ENCODE data around the gene CCK.
A peak's percentile ranks its signal among the peaks of the same experiment; 100 is the strongest.

CCK gene

DNA sequence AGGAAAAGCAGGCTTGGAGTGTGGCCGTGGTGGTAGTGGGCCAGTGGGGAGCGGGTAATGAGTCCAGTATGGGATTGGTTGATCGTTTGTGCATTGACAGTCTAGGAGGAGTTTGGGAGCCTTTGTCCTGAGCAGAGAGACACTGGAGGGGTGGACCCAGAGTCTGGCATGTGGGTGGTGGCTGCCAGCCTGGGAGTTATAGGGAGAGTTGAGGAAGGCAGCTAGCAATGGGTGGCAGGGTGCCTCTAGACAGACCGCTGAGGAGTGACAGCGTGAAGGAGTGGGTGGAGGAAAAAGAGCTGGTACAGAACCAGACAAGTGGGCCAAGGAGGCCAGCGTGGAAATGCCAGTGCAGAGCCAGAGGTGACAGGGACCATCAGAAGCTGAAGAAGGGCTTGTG lies 1.9 kb upstream of the CCK start:
- DNase-seq (ENCODE audit: low spot score) = no peak

DNA sequence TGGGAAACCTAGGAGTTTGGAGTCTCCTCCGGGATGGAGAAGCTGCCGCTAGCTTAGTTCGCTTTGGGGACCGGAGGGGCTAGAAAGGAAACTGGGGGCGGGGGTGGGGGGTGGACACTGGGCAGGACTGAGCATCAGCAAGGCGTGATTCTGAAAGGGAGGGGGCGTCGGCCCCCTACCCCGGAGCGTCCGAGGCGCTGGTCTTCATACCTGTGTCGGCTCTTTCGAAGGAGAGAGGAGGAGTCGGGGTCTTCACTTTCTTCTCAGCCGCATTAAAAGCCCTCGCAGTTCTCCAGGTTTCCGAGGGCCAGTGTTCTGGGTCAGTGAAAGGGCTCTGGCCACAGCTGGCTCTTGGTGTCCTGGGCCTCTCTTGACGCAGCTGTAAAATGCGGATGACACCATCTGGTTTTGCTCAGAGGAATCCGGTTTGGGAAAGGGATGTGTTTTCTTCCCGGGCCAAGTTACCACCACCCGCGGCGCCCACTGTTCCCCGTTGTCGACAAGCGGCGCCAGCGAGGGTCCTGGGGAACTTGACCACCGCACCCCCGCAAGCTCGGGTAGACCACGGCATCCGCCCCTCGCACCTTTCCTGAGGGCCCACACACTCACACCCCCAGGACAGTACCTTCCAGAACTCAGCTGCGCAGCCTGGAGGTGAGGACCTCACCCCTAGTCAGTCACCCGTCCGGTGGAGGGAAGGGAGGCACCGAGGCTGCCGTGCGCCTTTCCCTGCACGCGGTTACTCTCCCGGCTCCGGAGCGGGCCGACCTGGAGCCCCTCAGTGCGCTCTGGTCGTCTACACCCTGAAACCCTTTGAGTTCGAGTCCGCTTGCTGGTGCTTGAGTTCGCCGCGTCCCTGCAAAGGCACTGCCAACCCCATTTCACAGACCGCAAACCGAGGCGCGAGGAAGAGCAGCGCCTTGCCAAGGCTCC lies 660 bp downstream of the CCK start:
- DNase-seq (ENCODE audit: low spot score) = no peak

DNA sequence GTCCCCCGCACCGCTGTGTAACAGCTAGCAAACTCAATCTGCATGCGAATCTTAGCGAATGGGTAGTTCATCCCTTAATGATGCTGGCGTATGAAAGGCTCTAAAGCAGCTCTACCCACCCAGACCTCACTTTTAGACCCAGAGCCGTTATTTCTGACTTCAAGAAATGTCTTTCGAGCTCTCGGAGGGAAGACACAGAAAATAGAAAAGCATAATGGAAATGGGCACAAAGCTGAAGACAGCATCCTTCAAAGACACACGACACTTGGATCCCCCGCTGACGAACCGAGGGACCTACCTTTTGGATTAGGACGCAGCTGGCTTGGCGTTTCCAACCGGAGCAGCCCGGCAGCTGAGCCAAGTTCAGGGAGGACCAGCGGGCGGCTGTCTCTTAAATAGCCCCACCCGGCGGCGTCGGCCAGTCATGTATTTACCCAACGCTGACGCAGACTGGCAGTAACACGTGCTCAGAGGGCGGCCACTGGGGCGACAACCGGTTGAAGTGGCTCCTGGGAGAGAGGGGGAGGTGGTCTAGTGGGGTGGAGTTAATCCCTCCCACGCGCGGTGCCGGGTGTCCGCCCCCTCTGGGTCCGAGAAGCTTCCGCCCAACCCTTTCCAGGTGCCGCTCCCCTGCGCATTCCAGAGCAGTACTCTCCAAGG lies 1.5 kb downstream of the CCK start:
- DNase-seq (ENCODE audit: low spot score) = no peak

DNA sequence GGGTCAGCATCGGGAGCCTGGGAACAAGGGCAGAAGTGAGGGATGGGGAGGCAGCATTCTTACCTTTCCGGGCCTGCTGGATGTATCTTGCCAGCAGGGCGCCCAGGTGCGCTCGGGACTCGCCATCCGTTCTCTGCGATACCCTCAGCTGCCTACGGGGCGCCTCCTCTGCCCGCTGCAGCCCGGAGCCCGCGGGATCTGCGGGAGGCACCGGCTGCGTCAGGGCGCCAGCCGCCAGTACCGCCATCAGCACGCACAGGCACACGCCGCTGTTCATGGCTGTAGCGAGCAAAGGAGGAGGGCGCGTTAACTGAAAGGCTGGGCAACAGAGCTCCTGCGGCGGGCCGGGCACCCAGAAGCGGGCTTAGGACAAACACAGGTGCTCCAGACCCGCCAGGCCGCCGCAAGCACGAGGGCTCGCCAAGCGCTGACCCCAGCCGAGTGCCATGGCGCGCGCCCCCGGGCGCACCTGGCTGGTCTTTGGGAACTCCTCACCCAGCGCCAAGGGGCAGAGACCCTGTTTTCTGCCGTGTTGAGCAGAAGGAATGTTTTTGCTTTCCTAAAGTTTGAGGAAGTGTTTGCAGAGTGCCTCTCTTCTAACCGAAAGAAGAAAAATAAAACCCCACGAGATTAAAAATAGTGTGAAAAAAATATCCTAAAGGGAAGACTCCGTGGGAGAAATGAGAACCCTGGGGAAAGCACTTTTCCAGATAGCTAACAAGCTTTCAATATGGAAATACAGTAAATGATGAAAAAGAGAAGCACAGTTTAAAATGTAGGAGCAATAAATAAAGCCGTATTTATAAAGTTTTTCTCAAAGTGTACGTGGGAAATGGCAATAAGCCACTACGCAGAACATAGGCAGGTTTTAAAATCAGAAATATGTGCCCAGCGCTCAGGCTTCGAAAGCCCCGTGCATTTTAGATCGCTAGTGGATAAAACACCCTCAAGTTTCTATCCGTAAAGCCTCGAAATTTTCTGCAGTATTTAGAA lies 2.3 kb downstream of the CCK start:
- no peak for DNase-seq (ENCODE audit: low spot score)

DNA sequence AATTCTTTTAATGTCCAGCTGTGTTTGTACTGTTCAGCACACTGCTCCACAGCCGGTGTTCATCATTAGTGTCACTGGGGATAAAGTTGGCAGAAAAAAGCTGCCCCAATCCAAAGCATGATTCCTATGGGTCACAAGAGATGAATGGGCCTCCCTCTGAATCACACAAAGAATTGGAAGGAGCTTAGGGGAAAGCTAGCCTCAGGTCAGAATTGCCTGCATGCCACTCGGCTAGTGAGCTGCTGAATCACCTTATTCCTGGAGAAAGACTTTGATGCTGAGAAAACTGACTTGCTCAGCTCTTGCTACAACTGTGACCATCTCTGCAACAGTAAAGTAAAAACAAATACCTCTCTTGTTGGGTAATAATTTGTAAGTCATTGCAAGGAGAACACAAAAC lies 3.5 kb downstream of the CCK start:
- no peak for DNase-seq (ENCODE audit: low spot score)

DNA sequence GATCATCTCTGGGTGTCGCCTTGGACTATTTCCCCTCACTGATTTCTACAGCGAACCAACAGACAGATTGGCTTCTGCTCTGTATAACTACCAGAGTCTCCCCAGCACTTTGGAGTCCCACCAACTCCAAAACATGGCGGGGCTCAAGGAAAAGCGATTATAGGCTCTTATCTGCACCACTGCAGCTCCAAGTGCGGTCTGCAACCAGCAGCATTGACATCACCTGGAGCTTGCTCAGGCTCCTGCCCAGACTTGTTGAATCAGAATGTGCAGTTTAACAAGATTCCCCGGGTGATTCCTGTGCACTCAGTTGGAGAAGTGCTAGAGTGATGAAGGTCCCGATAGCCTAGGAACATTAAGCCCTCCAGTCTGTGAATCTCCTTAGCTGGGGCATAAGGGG lies 9.0 kb downstream of the CCK start:
- no peak for DNase-seq (ENCODE audit: low spot score)

DNA sequence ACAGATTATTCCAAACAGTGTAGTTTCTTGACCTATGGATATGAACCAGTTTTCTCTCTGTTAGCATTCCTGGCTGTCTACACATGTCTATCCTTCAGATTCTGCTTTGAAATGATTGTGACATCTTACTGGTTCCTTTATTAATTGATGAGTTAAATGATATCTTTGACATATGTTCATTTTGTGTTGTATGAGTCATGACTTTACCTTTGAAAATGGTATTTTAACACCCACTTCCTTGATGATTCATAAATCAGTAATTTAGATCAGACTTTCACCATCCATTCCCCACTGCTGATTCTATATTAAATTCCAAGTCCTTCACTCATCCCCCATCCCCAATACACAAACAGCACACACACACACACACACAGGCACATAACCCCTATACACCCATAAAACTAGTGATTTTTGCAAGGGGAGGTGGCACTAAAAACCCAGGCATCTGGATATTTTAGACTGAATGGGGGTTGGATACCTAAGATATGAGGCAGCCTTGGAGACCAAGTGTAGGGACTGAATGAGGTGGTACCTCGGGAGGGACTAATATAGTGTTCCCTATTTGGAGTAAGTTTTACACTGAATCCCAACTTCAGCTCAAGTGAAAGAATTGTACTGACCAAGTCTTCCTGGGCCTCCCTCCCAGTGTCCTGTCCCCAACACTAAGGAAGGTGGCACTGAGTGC lies 9.7 kb downstream of the CCK start:
- no peak for DNase-seq (ENCODE audit: low spot score)

DNA sequence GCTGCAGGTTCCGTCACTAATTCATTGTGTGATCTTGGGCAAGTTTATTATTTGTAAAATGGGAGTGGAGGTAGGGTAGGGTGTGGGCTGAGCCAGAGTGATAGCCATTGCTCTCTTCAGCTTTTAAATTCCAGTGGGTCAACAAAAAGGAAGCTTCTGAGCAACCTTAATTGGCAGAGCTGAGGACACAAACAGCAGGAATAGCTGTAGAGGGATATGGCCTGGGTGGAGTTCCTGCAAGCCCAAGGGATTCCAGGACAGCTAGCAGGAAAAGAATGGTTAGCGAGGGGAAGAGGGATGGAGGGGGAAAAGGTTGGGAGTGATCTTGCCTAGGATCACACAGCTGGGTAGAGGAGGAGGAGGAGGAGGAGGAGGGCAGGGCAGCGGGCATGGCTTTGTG lies 11.4 kb downstream of the CCK start:
- DNase-seq (ENCODE audit: low spot score) = no peak

DNA sequence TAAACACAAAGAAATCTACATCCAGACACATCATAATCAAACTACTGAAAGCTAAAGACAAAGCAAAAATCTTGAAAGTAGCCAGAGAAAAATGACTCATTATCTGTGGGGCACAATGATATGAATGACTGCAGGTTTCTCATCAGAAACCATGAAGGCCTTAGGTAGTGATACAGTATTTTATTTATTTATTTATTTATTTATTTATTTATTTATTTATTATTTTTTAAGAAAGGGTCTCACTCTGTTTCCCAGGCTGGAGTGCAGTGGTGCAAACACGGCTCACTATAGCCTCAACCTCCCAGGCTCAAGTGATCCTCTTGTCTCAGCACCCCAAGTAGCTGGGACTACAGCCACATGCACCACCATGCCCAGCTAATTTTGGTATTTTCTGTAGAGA lies 15.2 kb downstream of the CCK start:
- DNase-seq (ENCODE audit: low spot score) = no peak

DNA sequence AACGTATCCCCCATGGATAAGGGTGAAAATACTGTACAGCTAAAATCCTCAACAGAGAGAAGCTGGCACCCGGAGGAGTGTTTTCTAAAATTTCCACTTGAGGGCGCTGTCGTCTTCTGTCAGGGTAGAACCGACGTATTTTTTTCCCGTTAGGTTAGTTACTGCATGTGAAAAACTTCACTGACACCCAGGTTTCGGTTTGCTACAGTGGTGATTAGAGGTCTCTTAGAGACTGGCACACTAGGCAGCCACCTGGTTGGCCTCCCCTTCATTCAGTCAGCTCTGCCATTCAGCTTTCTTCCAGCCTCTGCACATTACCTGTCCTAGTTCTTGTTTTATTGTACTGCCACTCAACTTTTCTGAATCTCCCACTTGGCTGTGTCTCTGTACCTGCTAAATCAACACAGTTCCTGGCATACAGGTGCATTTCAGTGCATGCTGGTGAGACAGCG lies 18.4 kb downstream of the CCK start:
- DNase-seq (ENCODE audit: low spot score) = peak; percentile 9

DNA sequence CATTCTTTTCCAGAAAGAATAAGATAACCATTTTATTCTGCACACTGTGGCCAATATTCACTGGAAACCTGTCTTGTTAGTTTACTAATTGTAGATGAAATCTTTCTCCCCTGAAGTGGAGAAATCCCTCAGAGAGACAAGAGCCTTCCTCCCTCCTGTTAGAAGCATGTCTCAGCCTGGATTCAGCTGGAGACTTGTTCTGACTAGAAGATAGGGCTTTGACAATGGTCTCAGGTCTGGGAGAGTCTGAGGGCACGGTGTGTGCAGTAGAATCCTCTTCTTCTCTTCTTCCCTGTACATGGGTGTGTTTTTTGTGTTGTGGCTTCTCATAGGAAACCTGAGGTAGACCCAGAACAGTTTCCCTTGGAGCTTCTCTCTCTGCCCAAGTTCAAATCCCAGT lies 19.9 kb downstream of the CCK start:
- no peak for DNase-seq (ENCODE audit: low spot score)

DNA sequence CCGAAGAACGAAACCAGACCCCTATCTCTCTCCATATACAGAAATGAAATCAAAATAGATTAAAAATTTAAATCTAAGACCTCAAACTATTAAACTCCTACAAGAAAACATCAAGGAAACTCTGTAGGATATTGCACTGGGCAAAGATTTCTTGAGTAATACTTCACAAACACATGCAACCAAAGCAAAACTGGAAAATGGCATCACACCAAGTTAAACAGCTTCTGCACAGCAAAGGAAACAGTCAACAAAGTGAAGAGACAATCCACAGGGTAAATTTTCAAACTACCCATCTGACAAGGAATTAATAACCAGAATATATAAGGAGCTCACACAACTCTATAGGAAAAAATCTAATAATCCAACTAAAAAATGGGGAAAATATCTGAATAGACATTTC lies 29.4 kb downstream of the CCK start:
- DNase-seq (ENCODE audit: low spot score) = no peak

DNA sequence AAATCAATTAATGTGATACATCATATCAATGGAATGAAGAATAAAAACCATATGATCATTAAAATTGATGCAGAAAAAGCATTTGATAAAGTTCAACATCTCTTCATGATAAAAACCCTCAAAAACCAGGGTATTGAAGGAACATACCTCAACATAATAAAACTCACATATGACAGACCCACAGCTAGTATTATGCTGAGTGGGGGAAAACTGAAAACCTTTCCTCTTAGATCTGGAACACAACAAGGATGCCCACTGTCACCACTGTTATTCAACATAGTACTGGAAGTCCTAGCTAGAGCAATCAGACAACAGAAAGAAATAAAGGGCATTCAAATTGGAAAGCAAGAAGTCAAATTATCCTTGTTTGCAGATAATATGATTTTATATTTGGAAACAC lies 30.5 kb downstream of the CCK start:
- DNase-seq (ENCODE audit: low spot score) = no peak

DNA sequence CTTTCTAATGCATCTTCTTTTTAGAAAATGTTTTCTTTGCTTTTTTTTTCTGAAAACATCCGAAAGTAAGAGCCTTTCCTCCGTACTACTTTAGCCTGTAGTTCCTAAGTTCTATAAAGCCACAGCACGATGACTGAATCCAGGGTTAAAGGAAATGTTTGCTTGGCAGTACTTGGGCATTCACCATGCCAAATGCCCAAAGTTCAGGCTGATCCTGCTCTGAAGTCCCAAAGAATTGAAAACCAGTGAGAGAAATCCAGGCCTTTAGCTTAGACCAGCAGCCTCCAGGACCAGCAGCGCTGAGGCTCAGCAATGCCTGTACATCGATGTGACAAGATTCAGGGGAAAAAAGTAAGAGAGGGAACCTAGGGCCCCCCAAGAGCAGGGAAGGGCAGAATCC lies 35.1 kb downstream of the CCK start:
- DNase-seq (ENCODE audit: low spot score) = no peak

DNA sequence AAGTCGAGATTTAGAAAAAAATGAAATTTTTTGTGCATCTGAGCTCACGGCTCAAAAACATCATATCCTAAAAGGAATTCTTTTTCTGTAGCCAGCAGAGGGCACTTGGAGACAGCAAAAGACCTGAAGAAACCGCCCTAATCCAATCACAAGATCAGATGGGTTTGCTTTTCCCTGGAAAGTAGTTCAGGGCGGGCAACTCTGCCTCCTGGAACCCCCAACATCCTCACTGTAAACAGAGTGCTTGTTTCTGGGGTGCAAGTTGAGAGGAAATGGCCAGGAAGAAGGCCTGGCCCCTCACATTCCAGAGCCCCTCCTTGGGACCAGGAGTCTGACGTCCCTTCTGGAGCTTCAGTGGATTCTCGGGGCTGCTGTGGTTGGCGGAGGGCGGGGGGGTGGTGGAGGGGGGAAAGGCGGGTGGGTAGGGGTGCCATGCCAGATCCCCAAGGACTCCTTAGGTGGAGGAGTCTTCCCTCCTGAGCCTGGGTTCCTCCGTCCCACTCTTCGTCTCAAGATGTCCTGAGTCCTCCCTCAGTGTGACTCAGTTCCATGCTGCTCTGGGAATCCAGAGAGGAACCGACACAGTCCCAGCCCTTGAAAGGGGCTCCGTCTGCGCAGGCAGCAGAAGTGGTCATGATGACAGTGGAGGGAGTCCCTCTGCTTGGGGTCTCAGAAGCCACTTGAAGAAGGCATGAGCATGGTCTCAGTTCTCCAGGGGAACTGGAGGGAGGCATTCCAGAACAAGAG lies 35.9 kb downstream of the CCK start:
- no peak for DNase-seq (ENCODE audit: low spot score)

DNA sequence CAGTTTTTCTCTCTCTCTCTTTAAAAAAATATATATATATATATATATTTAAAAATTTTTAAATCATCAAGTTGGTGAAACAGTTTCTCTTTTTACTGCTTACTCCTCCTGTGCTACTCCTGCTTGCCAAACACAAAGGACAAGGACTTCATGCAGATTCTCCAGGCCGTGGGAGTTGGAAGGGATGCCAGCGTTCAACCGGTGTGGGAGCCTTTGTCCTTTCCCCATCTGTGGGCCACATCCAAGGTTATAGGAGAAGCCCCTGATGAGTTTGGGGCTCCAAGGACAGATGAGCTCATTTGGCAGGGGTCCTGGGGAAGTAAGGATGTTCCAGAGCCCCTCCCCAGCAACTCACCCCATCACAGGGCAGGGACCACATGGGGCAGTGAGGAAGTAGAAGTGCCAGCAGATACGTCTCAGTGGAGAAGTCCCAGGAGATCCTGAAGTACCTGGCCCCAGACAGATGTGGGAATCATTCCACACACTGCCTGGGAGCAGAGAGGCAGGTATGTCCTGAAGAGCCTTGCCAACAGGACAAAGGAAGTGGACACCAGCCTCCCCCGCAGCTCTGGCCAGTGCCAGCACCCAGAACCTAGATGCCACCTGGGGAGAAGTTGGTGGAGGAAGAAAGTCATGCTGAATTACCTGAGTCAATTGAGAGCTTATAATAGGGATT lies 36.6 kb downstream of the CCK start:
- no peak for DNase-seq (ENCODE audit: low spot score)

DNA sequence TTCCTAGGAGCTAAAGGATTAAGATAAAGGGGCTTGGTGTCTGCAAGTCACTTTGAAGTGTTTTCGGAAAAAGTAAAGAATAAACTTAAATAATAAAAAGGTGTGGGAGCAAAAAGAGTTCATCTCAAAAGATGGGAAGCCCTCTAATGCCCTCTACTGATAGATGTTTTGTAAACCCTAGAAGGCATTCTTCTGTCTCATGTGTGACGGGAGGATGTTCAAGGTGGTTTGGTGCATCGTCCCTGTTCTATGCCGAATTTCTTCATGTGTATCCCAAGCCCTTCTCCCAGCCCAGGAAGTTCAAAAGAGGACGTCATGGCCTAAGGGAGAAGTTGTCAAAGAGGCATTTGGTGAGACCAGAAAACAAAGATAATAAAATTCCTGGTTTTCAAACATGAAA lies 37.2 kb downstream of the CCK start:
- no peak for DNase-seq (ENCODE audit: low spot score)

DNA sequence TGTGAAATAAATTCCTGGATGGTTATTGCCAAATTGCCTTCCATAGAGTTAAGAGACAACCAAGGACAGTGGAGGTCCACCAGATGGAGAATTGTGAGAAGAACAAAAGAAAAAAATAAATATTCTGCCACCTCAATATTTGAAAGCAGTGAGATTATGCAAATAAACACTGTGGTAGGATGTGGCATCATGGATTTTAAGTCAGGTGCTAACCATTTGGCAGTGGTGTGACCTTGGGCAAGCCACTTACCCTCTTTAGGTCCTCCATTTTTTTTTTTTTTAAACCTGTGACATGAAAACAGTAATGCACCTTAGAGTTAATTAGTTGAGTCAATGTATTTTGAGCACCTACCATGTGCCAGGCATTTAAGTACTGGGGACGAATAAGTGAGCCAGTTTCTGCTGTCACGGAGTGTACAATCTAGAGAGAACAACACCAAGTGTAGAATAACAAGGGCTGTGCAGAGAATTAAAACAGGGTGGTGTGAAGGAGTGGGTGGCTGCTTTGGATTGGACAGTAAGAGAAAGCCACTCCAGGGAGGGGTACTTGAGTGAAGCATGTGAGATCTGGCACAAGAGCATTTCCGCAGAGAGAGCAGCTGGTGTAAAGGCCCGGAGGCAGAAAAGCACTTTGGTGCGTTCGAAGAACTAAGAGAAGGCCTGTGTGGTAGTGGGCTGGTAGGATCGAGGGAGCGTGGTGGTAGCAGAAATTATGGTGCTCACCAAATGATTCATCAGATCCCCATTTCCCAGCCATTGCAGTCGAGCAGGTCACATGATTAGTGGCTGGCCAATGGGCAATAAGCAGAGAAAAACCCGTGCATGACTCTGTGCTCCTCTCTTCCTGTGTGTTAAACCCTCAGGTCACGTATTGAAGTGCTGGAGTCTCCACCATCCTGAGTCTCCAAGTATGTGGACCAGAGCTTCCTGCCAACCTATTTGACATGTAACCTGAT lies 39.2 kb downstream of the CCK start:
- no peak for DNase-seq (ENCODE audit: low spot score)
